Kidney capillary endothelial cell (primary cell): ENCODE data around the gene NUP205.
A peak's percentile ranks its signal among the peaks of the same experiment; 100 is the strongest.

Experiments used
- DNase-seq: peaks from one replicate; pipeline ENCODE4 v3.0.0-alpha.2; 2018; ENCODE audit warnings: low spot score

Gene NUP205

DNA sequence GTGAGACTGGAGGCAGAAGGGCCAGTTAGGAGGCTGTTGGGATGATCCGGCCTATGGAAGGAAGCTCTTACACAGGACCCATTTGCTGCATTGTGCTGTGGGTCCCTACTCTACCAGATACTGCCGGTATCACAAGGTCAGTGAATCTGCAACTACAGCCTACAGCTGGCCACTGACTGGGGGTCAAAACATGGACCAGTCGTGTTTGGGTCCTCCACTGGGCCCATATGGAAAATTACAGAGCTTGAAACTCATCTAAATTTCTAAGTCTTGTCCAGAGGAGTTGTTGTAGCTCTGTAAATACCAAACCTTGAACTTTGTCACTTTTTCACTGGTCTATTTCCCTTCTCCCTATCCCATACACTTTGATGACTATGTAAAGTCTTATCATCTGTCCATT, 5.6 kb upstream of the NUP205 start:
- no peak for DNase-seq

GRCh38 chr7:135553346-135553745, 4.4 kb upstream of the NUP205 start:
- DNase-seq, result no peak

- peak; percentile 42 for DNase-seq
Observed at GRCh38 chr7:135558337-135558767, 635 bp downstream of the NUP205 start.

GRCh38 chr7:135558881-135559280, 1.2 kb downstream of the NUP205 start:
- no peak for DNase-seq

DNA sequence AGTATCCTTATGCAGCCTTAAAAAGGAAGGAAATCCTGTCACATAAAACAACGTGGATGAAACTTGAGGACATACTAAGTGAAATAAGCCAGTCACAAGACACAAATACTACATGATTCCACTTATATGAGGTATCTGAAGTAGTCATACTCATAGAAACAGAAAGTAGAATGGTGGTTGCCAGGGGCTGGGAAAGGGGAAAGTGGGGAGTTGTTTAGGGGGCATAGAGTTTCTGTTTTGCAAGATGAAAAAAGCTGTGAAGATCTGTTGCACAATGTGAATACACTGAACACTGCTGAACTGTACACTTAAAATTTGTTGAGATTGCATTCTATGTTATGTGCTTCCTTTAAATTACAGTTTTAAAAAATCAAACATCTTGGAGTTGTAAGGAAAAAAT, 2.9 kb downstream of the NUP205 start:
- no peak for DNase-seq

DNA sequence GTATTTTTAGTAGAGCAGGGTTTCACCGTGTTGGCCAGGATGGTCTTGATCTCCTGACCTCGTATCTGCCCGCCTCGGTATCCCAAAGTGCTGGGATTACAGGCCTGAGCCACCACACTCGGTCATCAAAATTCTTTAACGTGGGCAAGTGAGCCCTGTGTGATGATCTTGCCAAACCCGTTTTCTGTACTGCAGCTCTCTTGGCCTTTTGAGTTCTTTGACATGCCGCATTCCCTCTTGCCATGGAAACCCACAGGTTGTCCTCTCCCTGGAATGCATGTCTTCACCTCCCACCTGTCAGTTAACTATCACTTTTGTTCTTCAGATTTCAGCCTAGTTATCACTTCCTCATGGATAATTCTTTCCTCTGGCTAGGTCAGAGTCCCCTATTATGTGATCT, 5.0 kb downstream of the NUP205 start:
- no peak for DNase-seq

- no peak for DNase-seq
Observed at GRCh38 chr7:135571834-135572233, 14.1 kb downstream of the NUP205 start.

DNA sequence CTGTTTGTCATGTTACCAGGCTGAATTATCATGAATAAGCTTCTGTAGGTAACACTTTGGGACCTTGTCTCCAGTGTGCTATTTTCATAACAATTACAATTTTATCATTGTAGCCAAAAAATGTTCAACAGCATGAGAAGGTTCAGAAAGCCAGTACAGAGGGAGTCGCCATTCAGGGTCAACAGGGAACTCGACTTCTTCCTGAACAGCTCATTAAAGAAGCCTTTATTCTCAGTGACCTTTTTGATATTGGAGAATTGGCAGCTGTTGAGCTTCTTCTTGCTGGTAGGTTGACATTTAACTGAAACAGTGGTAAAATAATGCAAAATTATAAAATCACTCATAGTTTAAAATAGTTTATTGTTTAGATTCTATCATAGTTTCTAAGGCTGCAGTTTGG, 15.8 kb downstream of the NUP205 start:
- DNase-seq, result no peak

GRCh38 chr7:135575296-135575695, 17.6 kb downstream of the NUP205 start:
- DNase-seq, result no peak

DNA sequence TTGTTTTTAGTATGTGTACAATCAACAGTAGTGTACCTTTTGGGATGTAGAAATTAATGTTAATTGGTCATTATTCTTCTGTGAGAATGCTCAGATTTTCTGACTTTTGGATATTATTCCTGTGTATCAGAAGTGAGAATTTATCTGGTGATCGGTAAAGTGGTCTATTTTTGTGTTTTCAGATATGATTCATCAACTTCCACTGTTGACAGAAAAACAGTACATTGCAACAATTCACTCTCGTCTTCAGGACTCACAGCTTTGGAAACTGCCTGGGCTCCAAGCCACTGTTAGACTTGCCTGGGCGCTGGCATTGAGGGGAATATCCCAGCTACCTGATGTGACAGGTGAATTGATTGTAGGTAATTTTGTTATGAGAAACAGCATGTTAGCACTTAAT, 20.9 kb downstream of the NUP205 start:
- DNase-seq, result no peak

DNA sequence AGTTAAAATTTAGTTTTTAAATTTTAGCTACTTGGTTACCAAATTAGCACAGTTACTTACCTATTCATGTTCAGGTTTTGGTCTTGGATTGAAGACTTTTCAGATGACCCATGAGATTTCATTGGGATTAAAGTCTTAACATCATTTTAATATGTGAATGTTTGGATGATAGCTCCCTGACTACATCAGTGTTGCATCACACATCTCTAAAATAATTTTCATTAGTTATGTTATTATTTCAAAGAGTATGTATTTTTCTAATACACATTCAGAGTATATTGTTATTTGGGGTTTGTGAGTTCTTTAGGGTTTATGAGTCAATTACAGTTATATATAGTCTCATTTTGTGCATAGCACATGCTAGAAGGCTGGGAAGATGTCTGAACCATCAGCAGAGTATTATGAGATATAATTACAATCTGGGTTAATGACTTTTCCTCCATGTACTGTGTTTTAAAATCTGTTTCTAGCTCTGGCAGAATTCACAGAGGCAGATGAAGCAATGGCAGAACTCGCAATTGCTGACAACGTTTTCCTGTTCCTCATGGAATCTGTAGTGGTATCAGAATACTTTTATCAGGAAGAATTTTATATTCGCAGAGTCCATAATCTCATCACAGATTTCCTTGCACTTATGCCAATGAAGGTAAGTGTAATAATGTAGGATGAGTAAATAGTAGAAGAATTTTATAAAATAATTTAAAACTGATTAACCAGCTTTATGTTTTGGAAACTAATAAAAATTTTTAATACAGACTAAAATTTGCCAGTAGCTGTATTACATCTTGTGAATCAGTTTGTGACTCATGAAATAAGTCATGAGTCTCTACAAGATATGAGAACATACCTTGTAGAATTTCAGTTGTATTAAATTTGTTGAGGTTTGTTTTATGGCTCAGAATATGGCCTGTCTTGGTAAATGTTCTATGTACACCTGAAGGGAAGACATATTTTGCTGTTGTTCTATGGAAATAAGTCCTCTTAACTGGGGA, 26.9 kb downstream of the NUP205 start:
- DNase-seq, result no peak

- DNase-seq, result no peak
Observed at GRCh38 chr7:135597181-135597925, 39.6 kb downstream of the NUP205 start.

DNA sequence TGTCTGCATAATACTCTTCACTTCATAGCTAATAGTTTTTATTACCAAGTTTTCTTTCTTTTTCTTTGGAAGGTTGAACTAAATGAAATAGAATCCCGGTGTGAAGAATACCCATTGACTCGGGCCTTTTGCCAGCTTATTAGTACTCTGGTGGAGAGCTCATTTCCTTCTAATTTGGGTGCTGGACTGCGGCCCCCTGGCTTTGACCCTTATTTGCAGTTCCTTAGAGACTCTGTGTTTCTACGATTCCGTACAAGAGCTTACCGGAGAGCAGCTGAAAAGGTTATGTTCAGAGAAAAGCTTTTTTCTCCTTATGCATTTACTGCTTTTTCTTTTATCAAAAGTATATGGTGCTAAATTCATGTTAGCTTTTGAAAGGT, 40.2 kb downstream of the NUP205 start:
- no peak for DNase-seq

DNA sequence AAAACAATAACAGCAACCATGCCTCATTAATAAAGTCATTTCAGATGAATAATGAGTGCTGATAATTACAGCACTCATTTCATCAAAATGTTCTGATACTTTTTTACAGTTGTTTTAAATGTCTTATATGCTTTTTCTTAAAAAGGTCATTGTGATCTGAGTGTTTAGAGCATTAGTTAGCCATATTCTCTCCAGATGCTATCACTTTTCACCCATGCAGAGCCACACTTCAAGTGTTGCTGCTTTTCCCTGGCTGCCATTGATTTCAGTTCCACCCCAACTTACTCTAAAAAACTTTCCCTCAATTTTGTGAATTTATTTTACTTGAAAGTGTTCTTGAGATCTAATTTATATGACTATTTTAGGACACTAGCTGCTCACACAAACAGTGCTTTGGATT, 41.8 kb downstream of the NUP205 start:
- DNase-seq, result no peak

GRCh38 chr7:135600226-135600625, 42.5 kb downstream of the NUP205 start:
- DNase-seq, result no peak

GRCh38 chr7:135601182-135601581, 43.5 kb downstream of the NUP205 start:
- no peak for DNase-seq

- no peak for DNase-seq
Observed at GRCh38 chr7:135602304-135602703, 44.6 kb downstream of the NUP205 start.

GRCh38 chr7:135616136-135616535, 58.4 kb downstream of the NUP205 start:
- no peak for DNase-seq

- no peak for DNase-seq
Observed at GRCh38 chr7:135617781-135618180, 60.1 kb downstream of the NUP205 start.

GRCh38 chr7:135618510-135618909, 60.8 kb downstream of the NUP205 start:
- DNase-seq, result no peak

DNA sequence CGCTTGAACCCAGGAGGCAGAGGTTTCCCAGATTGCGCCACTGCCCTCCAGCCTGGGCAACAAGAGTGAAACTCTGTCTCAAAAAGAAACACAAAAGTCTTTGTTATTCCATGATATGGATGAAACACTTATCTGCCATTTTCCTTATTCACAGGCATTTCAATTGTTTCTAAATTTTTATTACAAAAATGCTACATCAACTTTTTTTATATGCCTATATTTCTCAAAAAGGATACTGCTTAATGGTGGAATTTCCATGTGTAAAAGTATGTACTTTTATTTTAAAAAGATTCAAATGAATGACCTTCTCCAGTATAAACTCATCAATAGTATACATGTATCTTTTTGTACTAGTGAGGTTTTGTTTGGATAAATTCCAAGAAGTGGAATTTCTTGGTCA, 62.7 kb downstream of the NUP205 start:
- DNase-seq, result no peak

DNA sequence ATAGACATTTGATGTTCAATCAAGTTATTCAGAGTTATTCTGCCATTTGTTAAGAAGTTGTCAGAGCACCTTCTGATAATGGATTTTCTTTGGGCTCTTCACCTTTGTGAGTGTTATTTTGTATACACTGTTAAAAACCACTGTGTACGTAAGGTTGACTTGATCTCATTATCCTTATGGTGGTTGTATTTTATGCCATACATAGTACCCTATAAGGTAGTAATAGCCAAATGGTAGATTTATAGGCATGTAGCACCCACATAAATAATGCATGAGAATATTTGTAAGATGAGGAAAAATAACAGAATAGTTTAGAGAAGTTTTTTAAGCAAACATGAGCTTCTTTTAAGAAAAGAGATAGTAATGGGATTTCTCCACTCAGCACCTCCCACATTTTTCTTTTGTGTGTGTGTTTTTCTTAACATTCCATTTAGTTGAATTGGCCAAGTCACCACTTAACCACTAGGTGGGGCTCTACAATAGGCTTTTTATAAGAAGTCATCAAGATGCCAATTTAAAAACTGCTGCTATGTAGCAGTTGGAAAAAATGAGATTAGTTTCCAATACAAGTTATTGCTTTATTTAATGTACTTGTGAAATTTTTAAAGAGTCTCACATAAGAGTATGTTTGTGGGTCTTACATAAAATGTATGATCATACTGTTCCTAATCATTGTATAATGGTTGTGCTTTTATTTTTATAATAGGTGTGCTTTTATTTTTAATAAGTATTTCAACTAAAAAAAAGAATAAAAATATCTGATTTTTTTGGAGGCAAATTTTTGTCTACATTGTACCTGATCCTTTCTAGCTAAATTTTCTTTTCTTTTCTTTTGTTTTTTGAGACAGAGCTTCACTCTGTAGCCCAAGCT, 63.5 kb downstream of the NUP205 start:
- peak; percentile 75 for DNase-seq
